Mammary epithelial cell (primary cell): ENCODE data around the gene SLC66A1.

ENCODE experiments used
- CTCF ChIP-seq, 2 donors: IDR thresholded peaks in 1 of 2; conservative IDR thresholded peaks in 1 of 2; 2 replicates each; pipeline ENCODE4 v1.5.1; 2011 to 2012; ENCODE audit warnings: inconsistent platforms in 2 of 2, low read length in 2 of 2, mild to moderate bottlenecking in 2 of 2, control low read depth in 1 of 2, low read depth in 1 of 2; ENCODE audit not compliant: insufficient read depth in 1 of 2; ENCODE audit errors: extremely low read depth in 1 of 2
- EZH2 ChIP-seq: IDR thresholded peaks from 2 replicates; pipeline ENCODE4 v1.6.1; 2012; ENCODE audit warnings: low read length, inconsistent platforms, borderline replicate concordance

- TF ChIP-seq CTCF (conservative IDR thresholded peaks at IDR 0.05 in 1 of 2, IDR thresholded peaks at IDR 0.05 in 1 of 2; ENCODE audit: extremely low read depth in 1 of 2, insufficient read depth in 1 of 2, low read depth in 1 of 2, low read length in 2 of 2) (no peak), EZH2 (no peak)
These were observed 3.5 kb downstream of the SLC66A1 start for GRCh38 chr1:19315378-19316198.
